Measurements from ENCODE around the gene PRKN.

PRKN gene

DNA sequence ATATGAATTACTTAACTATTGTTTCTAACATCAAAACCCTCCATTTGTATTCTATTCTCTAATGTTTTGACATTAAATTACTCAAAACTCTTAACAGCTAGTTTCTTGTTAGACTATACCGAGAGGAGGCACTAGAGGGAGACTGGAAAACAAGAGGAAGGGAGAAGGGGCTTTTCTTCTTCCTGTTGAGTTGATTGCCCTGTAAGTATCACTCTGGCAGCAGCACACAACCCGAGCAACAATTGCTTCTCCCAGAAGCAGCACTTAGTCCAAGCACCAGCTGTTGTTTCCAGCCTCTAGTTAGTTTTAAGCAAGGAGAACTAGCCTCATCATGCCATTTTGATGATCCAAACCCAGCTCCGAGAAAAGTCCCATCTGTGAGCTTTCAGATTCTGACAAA lies 603.8 kb downstream of the PRKN start:
- no peak overlapping the region for H3K27ac ChIP-seq
- TF ChIP-seq, protein P1, sequence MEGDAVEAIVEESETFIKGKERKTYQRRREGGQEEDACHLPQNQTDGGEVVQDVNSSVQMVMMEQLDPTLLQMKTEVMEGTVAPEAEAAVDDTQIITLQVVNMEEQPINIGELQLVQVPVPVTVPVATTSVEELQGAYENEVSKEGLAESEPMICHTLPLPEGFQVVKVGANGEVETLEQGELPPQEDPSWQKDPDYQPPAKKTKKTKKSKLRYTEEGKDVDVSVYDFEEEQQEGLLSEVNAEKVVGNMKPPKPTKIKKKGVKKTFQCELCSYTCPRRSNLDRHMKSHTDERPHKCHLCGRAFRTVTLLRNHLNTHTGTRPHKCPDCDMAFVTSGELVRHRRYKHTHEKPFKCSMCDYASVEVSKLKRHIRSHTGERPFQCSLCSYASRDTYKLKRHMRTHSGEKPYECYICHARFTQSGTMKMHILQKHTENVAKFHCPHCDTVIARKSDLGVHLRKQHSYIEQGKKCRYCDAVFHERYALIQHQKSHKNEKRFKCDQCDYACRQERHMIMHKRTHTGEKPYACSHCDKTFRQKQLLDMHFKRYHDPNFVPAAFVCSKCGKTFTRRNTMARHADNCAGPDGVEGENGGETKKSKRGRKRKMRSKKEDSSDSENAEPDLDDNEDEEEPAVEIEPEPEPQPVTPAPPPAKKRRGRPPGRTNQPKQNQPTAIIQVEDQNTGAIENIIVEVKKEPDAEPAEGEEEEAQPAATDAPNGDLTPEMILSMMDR (IDR thresholded peaks at IDR 0.05): peak; percentile 36
- TF ChIP-seq ZFX (IDR thresholded peaks at IDR 0.05; ENCODE audit: borderline replicate concordance): no peak

DNA sequence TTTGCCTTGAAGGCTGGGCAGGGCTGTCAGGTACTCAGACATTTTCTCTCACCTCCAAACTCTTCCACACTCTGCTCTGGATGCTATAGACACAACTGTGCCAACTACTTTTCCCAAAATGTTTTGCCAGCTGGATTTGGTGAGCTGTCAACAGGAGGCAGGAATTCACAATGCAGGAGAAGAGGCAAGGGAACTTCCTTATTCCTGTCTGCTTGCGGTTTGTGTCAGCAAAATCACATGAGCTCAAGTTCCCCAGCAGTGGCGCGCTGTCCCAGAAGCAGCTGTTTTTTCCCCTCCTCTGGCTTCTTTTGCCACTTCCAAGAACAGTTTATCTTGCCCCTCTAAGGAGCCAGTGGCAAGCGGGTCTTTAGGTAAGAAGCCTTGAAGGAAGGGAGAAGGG lies 608.2 kb downstream of the PRKN start:
- H3K27ac ChIP-seq: no peak overlapping the region
- TF ChIP-seq ZFX (IDR thresholded peaks at IDR 0.05; ENCODE audit: borderline replicate concordance): no peak
- TF ChIP-seq, protein P1 (IDR thresholded peaks at IDR 0.05): no peak

DNA sequence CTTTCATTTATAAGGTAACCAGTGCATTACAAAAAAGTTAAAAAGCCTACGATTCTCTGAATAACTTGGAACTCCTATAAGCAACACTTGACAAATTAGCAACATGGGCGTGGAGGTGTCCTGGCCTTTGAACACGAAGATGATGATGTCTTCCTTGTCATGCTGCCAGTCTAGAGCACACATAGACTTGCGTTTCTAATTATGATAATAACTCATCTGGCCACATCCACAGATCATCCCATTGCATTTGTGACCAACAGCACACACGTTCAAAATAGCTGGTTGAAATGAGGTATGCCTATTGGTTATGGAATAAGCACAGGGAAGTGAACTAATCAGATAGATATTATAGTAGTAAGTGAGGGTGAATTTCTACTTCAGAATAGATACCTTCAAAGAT lies 608.9 kb downstream of the PRKN start:
- no peak overlapping the region for H3K27ac ChIP-seq

DNA sequence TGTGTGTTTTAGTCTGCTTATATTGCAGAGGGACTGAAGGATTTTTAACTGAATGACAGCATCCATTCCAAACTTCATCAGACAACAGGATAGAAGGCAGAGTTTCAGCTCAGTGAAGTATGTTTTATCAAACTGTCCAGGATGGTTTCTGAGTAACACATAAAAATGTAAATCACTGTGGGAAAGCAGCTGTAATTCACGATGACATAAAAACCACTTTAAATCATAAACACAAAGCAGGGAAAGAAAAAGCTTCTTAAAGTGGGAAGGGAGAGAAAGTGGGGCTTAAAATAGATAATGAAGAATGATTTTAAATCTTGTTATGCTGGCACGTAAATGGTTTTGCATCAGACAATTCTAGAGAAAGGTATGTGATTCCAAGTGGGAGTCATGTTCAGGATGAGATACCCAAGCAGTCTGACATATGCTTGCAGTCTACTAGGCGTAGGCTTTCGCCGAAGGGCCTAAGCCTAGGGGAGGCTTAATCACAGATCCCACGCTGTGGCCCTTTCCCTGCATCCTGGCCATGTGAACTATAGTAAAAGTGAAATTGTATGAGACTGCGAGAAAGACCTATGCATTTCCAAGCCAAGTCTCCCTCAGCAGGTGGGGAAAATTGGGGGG lies 610.6 kb downstream of the PRKN start:
- TF ChIP-seq ZFX (IDR thresholded peaks at IDR 0.05; ENCODE audit: borderline replicate concordance): no peak
- TF ChIP-seq, protein P1 (IDR thresholded peaks at IDR 0.05): no peak
- no peak overlapping the region for H3K27ac ChIP-seq

More for the DNA sequence above, 608.9 kb downstream of the PRKN start:
- TF ChIP-seq ZFX (IDR thresholded peaks at IDR 0.05; ENCODE audit: borderline replicate concordance): no peak
- TF ChIP-seq, protein P1 (IDR thresholded peaks at IDR 0.05): no peak

DNA sequence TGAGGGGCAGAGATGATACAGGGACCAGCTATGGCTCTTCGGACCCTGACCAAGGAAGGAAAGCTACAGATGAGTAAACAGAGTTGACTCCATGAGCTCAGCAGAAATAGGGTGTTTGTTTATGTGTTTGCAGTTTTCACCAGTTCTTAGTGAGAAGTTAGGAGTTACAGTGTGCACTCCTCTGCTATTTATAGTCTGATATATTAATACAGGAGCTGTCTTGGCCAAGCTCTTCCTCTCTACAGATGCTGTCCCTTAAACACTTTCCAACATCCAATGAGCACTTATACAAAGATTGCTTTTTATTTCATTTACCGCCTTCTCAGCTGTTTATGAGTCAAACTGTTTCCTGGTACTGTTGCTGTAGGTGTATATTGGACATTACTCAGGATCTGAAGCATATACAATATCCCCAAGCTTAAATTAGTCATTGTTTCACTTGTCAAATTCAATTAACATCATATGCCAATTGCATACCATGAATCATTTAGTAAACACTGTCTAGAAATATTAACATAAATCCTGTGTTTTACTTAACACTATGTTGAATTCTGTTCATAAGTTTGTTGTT lies 618.0 kb downstream of the PRKN start:
- TF ChIP-seq ZFX (IDR thresholded peaks at IDR 0.05; ENCODE audit: borderline replicate concordance): no peak
- TF ChIP-seq, protein P1 (IDR thresholded peaks at IDR 0.05): no peak
- no peak overlapping the region for H3K27ac ChIP-seq

DNA sequence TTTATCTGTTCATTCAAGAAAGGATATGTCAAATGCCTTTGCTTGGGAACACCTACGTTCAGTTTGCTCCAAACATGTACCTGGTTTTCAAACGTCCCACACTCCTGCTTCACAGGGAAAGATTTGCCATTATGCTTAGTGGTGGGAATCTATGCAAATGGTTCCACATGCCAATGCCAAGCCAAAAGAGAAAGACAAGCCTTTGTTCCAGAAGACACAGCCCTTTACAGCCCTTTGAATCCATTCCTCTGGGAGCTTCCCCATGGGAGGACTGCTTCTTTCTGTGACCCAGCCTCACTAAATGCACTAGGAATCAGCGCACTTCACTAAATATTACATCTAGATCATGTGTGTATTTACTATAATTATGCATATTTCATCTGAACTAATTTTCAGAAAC lies 619.5 kb downstream of the PRKN start:
- no peak overlapping the region for H3K27ac ChIP-seq
- TF ChIP-seq, protein P1 (IDR thresholded peaks at IDR 0.05): no peak
- no peak for TF ChIP-seq ZFX (IDR thresholded peaks at IDR 0.05; ENCODE audit: borderline replicate concordance)

DNA sequence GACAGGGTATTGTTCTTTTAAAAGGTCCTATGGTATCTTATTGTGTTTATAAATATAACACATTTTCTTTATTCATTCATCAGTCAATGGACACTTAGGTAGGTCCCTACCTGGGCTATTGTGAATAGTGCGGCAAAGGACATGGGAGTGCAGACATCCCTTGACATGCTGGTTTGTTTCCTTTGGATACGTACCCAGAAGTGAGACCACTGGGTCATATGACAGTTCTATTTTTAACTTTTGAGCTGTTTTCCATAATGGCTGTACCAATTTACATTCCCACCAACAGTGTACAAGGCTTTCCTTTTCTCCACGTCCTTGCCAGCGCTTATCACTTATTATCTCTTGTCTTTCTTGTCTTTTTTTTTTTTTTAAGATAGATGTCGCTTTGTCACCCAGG lies 627.5 kb downstream of the PRKN start:
- H3K27ac ChIP-seq: no peak overlapping the region
- no peak for TF ChIP-seq ZFX (IDR thresholded peaks at IDR 0.05; ENCODE audit: borderline replicate concordance)
- TF ChIP-seq, protein P1 (IDR thresholded peaks at IDR 0.05): no peak

Measured in 22Rv1 (cell line).